Gastroesophageal sphincter (tissue), 4 donors: Measurements from ENCODE around the gene SLC38A3. TPM values are rescaled to one million over a fixed set of nuclear protein-coding genes. Genes with fewer than 3 reads are reported as not detected.

ENCODE experiments used
- ATAC-seq: fragments of 150-250 bp; one replicate; pipeline ENCODE4 v1.9.1; 2016; ENCODE audit warnings: mild to moderate bottlenecking, moderate library complexity
- H3K27ac ChIP-seq, 4 donors: fragments of 200-600 bp; sonication (generic) in 3 of 4; 1 replicate in 3 of 4; 2 replicates in 1 of 4; pipeline ENCODE4 v1.5.1; 2016 to 2019
- H3K27me3 ChIP-seq: fragments of 200-600 bp; sonication (generic); one replicate; pipeline ENCODE4 v1.5.1; 2019
- H3K36me3 ChIP-seq, 2 donors: fragments of 200-600 bp; sonication (generic); one replicate each; pipeline ENCODE4 v1.5.1; 2019; ENCODE audit warnings: control low read depth in 1 of 2
- H3K4me1 ChIP-seq, 3 donors: fragments of 200-600 bp; sonication (generic); 1 replicate in 2 of 3; 2 replicates in 1 of 3; pipeline ENCODE4 v1.5.1; 2016 to 2019; ENCODE audit warnings: control low read depth in 2 of 3
- H3K4me3 ChIP-seq, 2 donors: fragments of 200-600 bp; sonication (generic); one replicate each; pipeline ENCODE4 v1.5.1; 2019; ENCODE audit warnings: mild to moderate bottlenecking in 1 of 2, moderate library complexity in 1 of 2
- H3K9me3 ChIP-seq, 3 donors: fragments of 200-600 bp; sonication (generic); one replicate each; pipeline ENCODE4 v1.5.1; 2017 to 2019; ENCODE audit warnings: control low read depth in 2 of 3
- EP300 ChIP-seq: sonication (generic); formaldehyde crosslinking; IDR thresholded peaks from one replicate; pipeline ENCODE4 v1.6.1; 2017; ENCODE audit warnings: antibody characterized with exemption, mild to moderate bottlenecking
- POLR2A ChIP-seq, 2 donors: fragments of 450-650 bp; IDR thresholded peaks; one replicate each; pipeline ENCODE4 v1.6.1; 2017; ENCODE audit warnings: antibody characterized with exemption in 2 of 2, mild to moderate bottlenecking in 2 of 2, moderate library complexity in 1 of 2
- POLR2AphosphoS5 ChIP-seq: sonication (generic); formaldehyde crosslinking; IDR thresholded peaks from one replicate; pipeline ENCODE4 v1.6.1; 2017; ENCODE audit warnings: antibody characterized with exemption
- WGBS, 2 donors: methylation state at CpG; one replicate each; pipeline ENCODE4 v1.1.5; 2018; ENCODE audit warnings: low coverage in 1 of 2; 5-methylcytosine and 5-hydroxymethylcytosine counted together
- total RNA-seq, 4 donors: library from RNA; depleted of rRNA; stranded (reverse); fragments of >200 nt; gene quantifications; one replicate each; pipeline ENCODE4 v1.1.0, GENCODE V29; 2016
- TF ChIP-seq, protein P1 (sequence below), 4 experiments: fragments of 200-600 bp in 2 of 4; fragments of 450-650 bp in 2 of 4; sonication (generic) in 1 of 4; IDR thresholded peaks; one replicate each; pipeline ENCODE4 v1.5.1; 2017 to 2019; ENCODE audit warnings: antibody characterized with exemption in 4 of 4, mild to moderate bottlenecking in 2 of 4, moderate library complexity in 2 of 4

Gene SLC38A3
- total RNA-seq, 4 donors from 2014 or later: 0.35 TPM; not detected in 2

DNA sequence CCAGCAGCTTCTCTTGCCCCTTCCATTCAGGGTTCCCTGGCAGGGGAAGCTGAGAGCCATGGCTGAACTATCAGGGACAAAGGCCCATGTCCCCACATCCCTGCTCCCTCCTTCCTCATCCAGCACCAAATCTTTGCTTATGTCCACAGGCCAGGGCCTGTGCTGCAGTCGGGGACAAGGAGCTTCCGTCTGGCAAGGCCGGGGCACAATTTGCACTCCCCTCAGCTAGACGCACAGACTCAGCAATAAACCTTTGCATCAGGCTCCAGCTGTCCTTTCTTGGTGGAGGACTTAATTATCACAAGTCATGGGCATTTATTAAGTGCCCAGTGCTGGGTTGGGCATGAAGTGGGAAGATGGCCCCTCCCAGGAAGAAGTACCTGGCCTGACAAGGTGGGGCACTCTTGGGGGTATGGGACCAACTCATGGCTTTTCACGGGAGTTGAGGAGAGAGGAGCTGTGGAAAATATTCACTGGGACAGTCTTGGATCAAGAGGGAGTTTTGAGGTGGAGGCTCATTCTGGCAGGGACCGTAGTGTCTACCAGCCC, 8.7 kb upstream of the SLC38A3 start:
- H3K27ac ChIP-seq: no peak overlapping the region
- H3K36me3 ChIP-seq: no peaks in the 10 kb centered on the region
- ATAC-seq: no peak
- TF ChIP-seq POLR2A (IDR thresholded peaks at IDR 0.05) (no peak), POLR2AphosphoS5 (no peak), EP300 (no peak)
- TF ChIP-seq, protein P1, sequence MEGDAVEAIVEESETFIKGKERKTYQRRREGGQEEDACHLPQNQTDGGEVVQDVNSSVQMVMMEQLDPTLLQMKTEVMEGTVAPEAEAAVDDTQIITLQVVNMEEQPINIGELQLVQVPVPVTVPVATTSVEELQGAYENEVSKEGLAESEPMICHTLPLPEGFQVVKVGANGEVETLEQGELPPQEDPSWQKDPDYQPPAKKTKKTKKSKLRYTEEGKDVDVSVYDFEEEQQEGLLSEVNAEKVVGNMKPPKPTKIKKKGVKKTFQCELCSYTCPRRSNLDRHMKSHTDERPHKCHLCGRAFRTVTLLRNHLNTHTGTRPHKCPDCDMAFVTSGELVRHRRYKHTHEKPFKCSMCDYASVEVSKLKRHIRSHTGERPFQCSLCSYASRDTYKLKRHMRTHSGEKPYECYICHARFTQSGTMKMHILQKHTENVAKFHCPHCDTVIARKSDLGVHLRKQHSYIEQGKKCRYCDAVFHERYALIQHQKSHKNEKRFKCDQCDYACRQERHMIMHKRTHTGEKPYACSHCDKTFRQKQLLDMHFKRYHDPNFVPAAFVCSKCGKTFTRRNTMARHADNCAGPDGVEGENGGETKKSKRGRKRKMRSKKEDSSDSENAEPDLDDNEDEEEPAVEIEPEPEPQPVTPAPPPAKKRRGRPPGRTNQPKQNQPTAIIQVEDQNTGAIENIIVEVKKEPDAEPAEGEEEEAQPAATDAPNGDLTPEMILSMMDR (IDR thresholded peaks at IDR 0.05): no peak
- WGBS, 2 donors: 46 to 60% methylated on average over 1 to 4 of the region's 6 CpGs
- H3K4me1 ChIP-seq: peaks cover 0 to 28% (median 15%) of the 10 kb centered on the region in 3 donors
- no peak overlapping the region for H3K4me3 ChIP-seq
- no peaks in the 10 kb centered on the region for H3K9me3 ChIP-seq
- peaks cover 85% of the 10 kb centered on the region for H3K27me3 ChIP-seq

DNA sequence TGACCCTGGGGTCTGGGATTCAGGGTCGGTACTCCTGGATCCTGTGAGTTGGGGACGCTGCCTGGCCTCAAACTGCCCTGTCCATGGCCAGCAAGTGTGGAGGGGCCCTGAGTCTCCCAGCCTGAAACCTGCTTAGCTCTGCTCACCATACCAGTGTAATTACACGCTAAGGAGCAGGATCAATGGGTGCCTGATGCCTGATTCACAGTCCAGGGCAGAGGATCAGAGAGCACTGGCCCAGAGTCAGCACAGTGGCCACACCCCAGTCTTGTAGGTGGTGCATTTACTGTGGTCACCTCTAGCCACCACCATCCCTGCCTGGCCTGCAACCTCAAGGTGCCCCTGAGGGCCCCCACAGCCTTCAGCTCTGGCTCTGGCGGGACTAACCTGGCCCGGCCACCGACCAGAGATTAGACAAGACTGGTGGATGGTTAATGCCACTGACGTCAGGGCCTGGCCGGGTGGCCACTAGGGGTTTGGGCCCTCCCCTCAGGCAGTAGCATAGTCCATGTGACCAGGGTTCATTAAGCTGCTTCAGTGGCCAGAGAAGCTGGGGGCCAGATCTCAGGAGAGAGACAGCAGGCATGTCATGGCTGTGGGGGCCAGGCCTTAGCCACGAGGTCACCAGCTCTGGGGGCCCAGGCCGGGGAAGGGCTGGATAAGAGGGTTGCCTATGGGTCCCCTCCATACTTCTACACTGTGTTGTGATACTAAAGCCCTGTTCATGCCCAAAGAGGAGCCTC, 3.3 kb upstream of the SLC38A3 start:
- Histone ChIP-seq H3K27me3 (peaks cover 87% of the 10 kb centered on the region), H3K36me3 (no peaks in the 10 kb centered on the region), H3K4me3 (no peak overlapping the region), H3K4me1 (peaks cover 0 to 18% (median 13%) of the 10 kb centered on the region in 3 donors), H3K27ac (no peak overlapping the region), H3K9me3 (no peaks in the 10 kb centered on the region)
- ATAC-seq: no peak
- TF ChIP-seq EP300 (no peak), POLR2AphosphoS5 (no peak)
- WGBS, 2 donors: 94% methylated on average over 2 of the region's 10 CpGs; no CpG with 5 or more reads in 1 of the 2 donors

- WGBS, 2 donors: 81 to 100% methylated on average over 3 to 11 of the region's 16 CpGs
- H3K4me1 ChIP-seq: peaks cover 0 to 18% (median 13%) of the 10 kb centered on the region in 3 donors
- H3K36me3 ChIP-seq: no peaks in the 10 kb centered on the region
- no peak overlapping the region for H3K4me3 ChIP-seq
- peaks cover 92% of the 10 kb centered on the region for H3K27me3 ChIP-seq
- TF ChIP-seq POLR2A (IDR thresholded peaks at IDR 0.05) (no peak), EP300 (no peak), POLR2AphosphoS5 (no peak)
- TF ChIP-seq, protein P1 (IDR thresholded peaks at IDR 0.05): no peak
- no peak overlapping the region for H3K27ac ChIP-seq
- H3K9me3 ChIP-seq: no peaks in the 10 kb centered on the region
- no peak for ATAC-seq
These were observed 2.5 kb upstream of the SLC38A3 start for GRCh38 chr3:50202353-50203112.

- H3K36me3 ChIP-seq: no peaks in the 10 kb centered on the region
- no peak overlapping the region for H3K4me3 ChIP-seq
- no peak overlapping the region for H3K27ac ChIP-seq
- ATAC-seq: no peak
- no peak for TF ChIP-seq POLR2A (IDR thresholded peaks at IDR 0.05)
- no peak for TF ChIP-seq POLR2AphosphoS5
- TF ChIP-seq EP300: no peak
- TF ChIP-seq, protein P1 (IDR thresholded peaks at IDR 0.05): no peak
- WGBS, 2 donors: 50 to 60% methylated on average over 2 to 3 of the region's 9 CpGs
- peaks cover 85% of the 10 kb centered on the region for H3K27me3 ChIP-seq
- peaks cover 0 to 18% (median 13%) of the 10 kb centered on the region in 3 donors for H3K4me1 ChIP-seq
- H3K9me3 ChIP-seq: no peaks in the 10 kb centered on the region
These were observed 1.8 kb upstream of the SLC38A3 start for GRCh38 chr3:50203113-50203808.
